ENCODE measurements around the gene EIPR1.
"Not testable (repeated sequence)": the region's sequence is repeated elsewhere in the genome, so short reads cannot be mapped to it uniquely, and the experiment has no call there.

Gene EIPR1

GRCh38 chr2:3399829-3400228 is 22.2 kb upstream of the EIPR1 start:
- DNase-seq: no peak

GRCh38 chr2:3399381-3399780 is 21.8 kb upstream of the EIPR1 start:
- no peak for DNase-seq

- DNase-seq: no peak
Measured at GRCh38 chr2:3398857-3399256, 21.2 kb upstream of the EIPR1 start.

- DNase-seq: no peak
Measured at GRCh38 chr2:3396920-3397559, 19.4 kb upstream of the EIPR1 start.

GRCh38 chr2:3392216-3392615 is 14.6 kb upstream of the EIPR1 start:
- no peak for DNase-seq

GRCh38 chr2:3390041-3390440 is 12.4 kb upstream of the EIPR1 start:
- no peak for DNase-seq

GRCh38 chr2:3389193-3389592 is 11.6 kb upstream of the EIPR1 start:
- DNase-seq: no peak

GRCh38 chr2:3388412-3388738 is 10.8 kb upstream of the EIPR1 start:
- no peak for DNase-seq

GRCh38 chr2:3387644-3388411 is 10.2 kb upstream of the EIPR1 start:
- DNase-seq: no peak

- DNase-seq: no peak
Measured at GRCh38 chr2:3387011-3387410, 9.4 kb upstream of the EIPR1 start.

- no peak for DNase-seq
Measured at GRCh38 chr2:3386448-3386958, 8.9 kb upstream of the EIPR1 start.

- peak; percentile 74 for DNase-seq
Measured at GRCh38 chr2:3379647-3380534, 2.3 kb upstream of the EIPR1 start, which contains the start of gene TRAPPC12. TRAPPC12 (plus strand) TSS chr2:3379694; CDS start chr2:3387624, 7,930 bp downstream.

GRCh38 chr2:3379339-3379646 is 1.7 kb upstream of the EIPR1 start:
- DNase-seq: no peak

- peak; percentile 57 for DNase-seq
Measured at GRCh38 chr2:3377279-3377611, 373 bp downstream of the EIPR1 start.

GRCh38 chr2:3376821-3377220 is 797 bp downstream of the EIPR1 start:
- DNase-seq: no peak

- not testable (repeated sequence) for DNase-seq
Measured at GRCh38 chr2:3369340-3370181, 8.1 kb downstream of the EIPR1 start.

GRCh38 chr2:3368261-3368722 is 9.3 kb downstream of the EIPR1 start:
- DNase-seq: no peak

GRCh38 chr2:3365219-3365618 is 12.4 kb downstream of the EIPR1 start:
- no peak for DNase-seq

- DNase-seq: no peak
Measured at GRCh38 chr2:3361518-3362389, 15.9 kb downstream of the EIPR1 start.

GRCh38 chr2:3357926-3358325 is 19.7 kb downstream of the EIPR1 start:
- no peak for DNase-seq

- not testable (repeated sequence) for DNase-seq
Measured at GRCh38 chr2:3357446-3357845, 20.2 kb downstream of the EIPR1 start.

GRCh38 chr2:3356799-3357198 is 20.8 kb downstream of the EIPR1 start:
- no peak for DNase-seq
